ENCODE results near the gene RSKR. TPM values are rescaled to one million over a fixed set of nuclear protein-coding genes. Genes with fewer than 3 reads are reported as not detected.

RSKR gene
- total RNA-seq, 1 experiment from 2014 or later, result 17.2 TPM

- H3K9me3 ChIP-seq (ENCODE audit: control insufficient read depth, insufficient read depth, low read depth, low read length), result no peaks in the 10 kb centered on the region
- H3K36me3 ChIP-seq (ENCODE audit: control insufficient read depth, insufficient read depth, low read length), result peaks cover 23% of the 10 kb centered on the region
- intact Hi-C loops (cut with micrococcal nuclease; ENCODE audit: unreplicated experiment), result no loop called here
- H3K27me3 ChIP-seq (ENCODE audit: control insufficient read depth, insufficient read depth, low read length), result no peaks in the 10 kb centered on the region
- ATAC-seq (no peak), DNase-seq (ENCODE audit: low read depth, low spot score) (no peak)
- H3K4me3 ChIP-seq (ENCODE audit: low read depth in 2 of 2, low read length in 2 of 2), result no peak overlapping the region
- in situ Hi-C loops (cut with HindIII; ENCODE audit: low pct_unique_long_range_greater_than_20kb, low sequenced_read_pairs), result no loop called here
- H3K27ac ChIP-seq (ENCODE audit: low read length), result no peak overlapping the region
- TF ChIP-seq SIN3A (IDR thresholded peaks at IDR 0.05; ENCODE audit: borderline replicate concordance, insufficient read depth, low read depth, low read length) (no peak), TCF7L2 (IDR thresholded peaks at IDR 0.05; ENCODE audit: low read depth, low read length) (no peak), POLR2AphosphoS5 (IDR thresholded peaks at IDR 0.05; ENCODE audit: low read depth, low read length) (no peak), CTCF (IDR thresholded peaks at IDR 0.05) (no peak), REST (IDR thresholded peaks at IDR 0.05; ENCODE audit: insufficient read depth in 1 of 2, low read depth in 2 of 2, low read length in 1 of 2) (no peak)
- ChIA-PET POLR2A (no interaction called here), CTCF (no interaction called here)
- BruUV-seq (replicated peaks), result no TSS peak
- no peaks in the 10 kb centered on the region for H3K4me1 ChIP-seq (ENCODE audit: control insufficient read depth, insufficient read depth, low read length)
Observed at GRCh38 chr17:28582513-28582912, 31.5 kb downstream of the RSKR start.

GRCh38 chr17:28580959-28581358 lies 33.0 kb downstream of the RSKR start:
- POLR2A ChIA-PET, result no interaction called here
- CTCF ChIA-PET, result no interaction called here
- in situ Hi-C loops (cut with HindIII; ENCODE audit: low pct_unique_long_range_greater_than_20kb, low sequenced_read_pairs) (no loop called here), intact Hi-C loops (cut with micrococcal nuclease; ENCODE audit: unreplicated experiment) (no loop called here)
- Histone ChIP-seq H3K36me3 (ENCODE audit: control insufficient read depth, insufficient read depth, low read length) (peaks cover 20% of the 10 kb centered on the region), H3K4me3 (ENCODE audit: low read depth in 2 of 2, low read length in 2 of 2) (no peak overlapping the region), H3K27ac (ENCODE audit: low read length) (no peak overlapping the region), H3K9me3 (ENCODE audit: control insufficient read depth, insufficient read depth, low read depth, low read length) (no peaks in the 10 kb centered on the region), H3K27me3 (ENCODE audit: control insufficient read depth, insufficient read depth, low read length) (no peaks in the 10 kb centered on the region), H3K4me1 (ENCODE audit: control insufficient read depth, insufficient read depth, low read length) (peaks cover 5% of the 10 kb centered on the region; the same call in 1 of the 2 replicates)
- BruUV-seq (replicated peaks), result no TSS peak
- no peak for DNase-seq (ENCODE audit: low read depth, low spot score)
- ATAC-seq, result no peak
- TF ChIP-seq POLR2AphosphoS5 (IDR thresholded peaks at IDR 0.05; ENCODE audit: low read depth, low read length) (no peak), SIN3A (IDR thresholded peaks at IDR 0.05; ENCODE audit: borderline replicate concordance, insufficient read depth, low read depth, low read length) (no peak), CTCF (IDR thresholded peaks at IDR 0.05) (no peak), REST (IDR thresholded peaks at IDR 0.05; ENCODE audit: insufficient read depth in 1 of 2, low read depth in 2 of 2, low read length in 1 of 2) (no peak), TCF7L2 (IDR thresholded peaks at IDR 0.05; ENCODE audit: low read depth, low read length) (no peak)
